GM21390 (cell line): Measurements from ENCODE around the gene MCRIP1.

Experiments used
- ATAC-seq: cut with Tn5 transposase; IDR thresholded peaks from one replicate; pipeline ENCODE4 v1.9.1; 2021; ENCODE audit not compliant: unreplicated experiment

Gene MCRIP1

GRCh38 chr17:81807210-81807719, 25.8 kb downstream of the MCRIP1 start:
- no peak for ATAC-seq

GRCh38 chr17:81806461-81807209, 26.5 kb downstream of the MCRIP1 start:
- ATAC-seq: no peak

- ATAC-seq: no peak
Measured at GRCh38 chr17:81805707-81806460, 27.2 kb downstream of the MCRIP1 start.

GRCh38 chr17:81804559-81805399, 28.3 kb downstream of the MCRIP1 start:
- ATAC-seq: no peak

- ATAC-seq: no peak
Measured at GRCh38 chr17:81803728-81804558, 29.1 kb downstream of the MCRIP1 start, which contains the start of gene GCGR. Gene GCGR, plus strand, starts transcription at chr17:81804150. Its CDS starts 4,869 bp downstream, at chr17:81809019.

GRCh38 chr17:81802856-81803643, 30.0 kb downstream of the MCRIP1 start:
- no peak for ATAC-seq

- no peak for ATAC-seq
Measured at GRCh38 chr17:81802048-81802758, 30.9 kb downstream of the MCRIP1 start.

GRCh38 chr17:81801327-81801726, 31.8 kb downstream of the MCRIP1 start:
- no peak for ATAC-seq

- no peak for ATAC-seq
Measured at GRCh38 chr17:81794509-81794908, 38.6 kb downstream of the MCRIP1 start.

- no peak for ATAC-seq
Measured at GRCh38 chr17:81794074-81794476, 39.0 kb downstream of the MCRIP1 start.

- ATAC-seq: no peak
Measured at GRCh38 chr17:81792675-81793615, 40.1 kb downstream of the MCRIP1 start.
